Activated naive CD4-positive, alpha-beta T cell (primary cell): ENCODE measurements around the gene DIAPH3.

Experiments used
- DNase-seq, 4 experiments: peaks; one replicate each; lab custom pipeline; 2025; lab: John Stamatoyannopoulos, UW

The DIAPH3 gene

DNA sequence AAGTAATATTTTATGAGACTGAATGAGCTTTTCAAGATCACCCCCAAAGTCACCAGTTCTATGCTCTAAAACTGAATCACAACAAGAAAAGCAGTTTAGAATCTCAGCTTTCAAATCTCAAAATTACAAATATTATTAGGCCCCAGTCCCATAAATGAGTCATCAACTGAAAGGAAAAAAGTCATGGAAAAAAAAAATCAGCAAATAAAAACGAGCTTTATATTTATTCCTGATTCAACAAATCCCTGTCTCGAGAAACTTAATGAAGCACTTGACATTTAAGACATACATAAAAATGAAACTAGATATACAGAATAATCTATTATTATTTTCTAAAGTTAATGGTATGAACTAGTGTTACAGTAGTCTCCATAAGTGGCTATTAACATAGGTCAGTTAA is 203.0 kb downstream of the DIAPH3 start:
- DNase-seq: no peak

DNA sequence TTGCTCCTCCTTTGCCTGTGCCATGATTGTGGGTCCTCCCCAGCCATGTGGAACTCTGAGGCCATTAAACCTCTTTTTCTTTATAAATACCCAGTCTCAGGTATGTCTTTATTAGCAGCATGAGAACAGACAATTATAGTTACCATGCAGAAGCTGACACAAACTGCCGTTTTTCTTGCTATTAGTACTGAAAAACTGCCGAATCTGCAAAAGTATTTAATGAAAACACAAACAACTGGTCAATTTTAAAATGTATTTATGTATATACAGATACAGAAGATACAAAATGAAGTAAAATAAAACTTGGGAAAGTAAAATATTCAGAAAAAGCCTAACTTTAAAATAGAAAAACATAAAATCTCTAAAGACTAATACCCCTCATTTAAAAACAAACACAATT is 206.3 kb downstream of the DIAPH3 start:
- DNase-seq: no peak

DNA sequence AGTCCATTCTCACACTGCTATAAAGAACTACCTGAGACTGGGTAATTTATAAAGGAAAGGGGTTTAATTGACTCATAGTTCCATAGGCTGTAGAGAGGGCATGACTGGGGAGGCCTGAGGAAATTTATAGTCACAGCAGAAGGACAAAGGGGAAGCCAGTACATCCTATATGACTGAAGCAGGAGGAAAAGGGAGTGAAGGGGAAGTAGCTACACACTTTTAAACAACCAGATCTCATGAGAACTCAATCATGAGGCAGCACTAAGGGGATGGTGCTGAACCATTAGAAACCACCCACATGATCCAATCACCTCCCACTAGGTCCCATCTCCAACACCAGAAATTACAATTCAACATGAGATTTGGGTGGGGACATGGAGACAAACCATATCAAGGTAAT is 209.1 kb downstream of the DIAPH3 start:
- DNase-seq: no peak

DNA sequence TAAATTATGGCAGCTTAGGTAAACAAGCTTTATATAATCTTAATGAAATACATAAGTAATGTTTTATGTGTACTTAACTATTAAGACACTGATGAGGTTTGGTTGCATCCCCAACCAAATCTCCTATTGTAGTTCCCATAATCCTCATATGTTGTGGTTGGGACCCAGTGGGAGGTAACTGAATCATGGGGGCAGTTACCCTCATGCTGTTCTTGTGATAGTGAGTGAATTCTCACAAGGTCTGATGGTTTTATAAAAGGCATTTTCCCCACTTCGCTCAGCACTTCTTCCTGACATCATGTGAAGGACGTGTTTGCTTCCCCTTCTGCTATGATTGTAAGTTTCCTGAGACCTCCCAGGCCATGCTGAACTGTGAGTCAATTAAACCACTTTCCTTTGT is 212.7 kb downstream of the DIAPH3 start:
- DNase-seq: no peak

DNA sequence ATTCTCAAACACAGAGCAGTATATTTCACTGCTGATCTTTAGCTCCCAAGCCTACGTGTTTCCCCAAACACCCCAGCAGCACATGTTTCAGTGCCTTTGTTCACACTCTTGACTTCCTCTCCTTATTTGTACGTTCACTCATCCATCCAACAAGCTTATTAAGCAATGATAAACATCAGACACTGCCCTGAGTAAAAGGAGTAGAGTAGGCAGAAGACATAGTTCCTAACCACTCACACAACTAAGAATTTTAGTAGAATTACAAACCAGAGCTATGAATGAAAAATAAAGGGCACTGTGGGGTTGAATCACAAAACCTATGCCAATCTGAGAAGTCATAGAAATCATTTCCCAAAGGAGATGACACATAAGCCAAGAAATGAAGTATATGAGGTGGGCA is 213.5 kb downstream of the DIAPH3 start:
- no peak for DNase-seq

DNA sequence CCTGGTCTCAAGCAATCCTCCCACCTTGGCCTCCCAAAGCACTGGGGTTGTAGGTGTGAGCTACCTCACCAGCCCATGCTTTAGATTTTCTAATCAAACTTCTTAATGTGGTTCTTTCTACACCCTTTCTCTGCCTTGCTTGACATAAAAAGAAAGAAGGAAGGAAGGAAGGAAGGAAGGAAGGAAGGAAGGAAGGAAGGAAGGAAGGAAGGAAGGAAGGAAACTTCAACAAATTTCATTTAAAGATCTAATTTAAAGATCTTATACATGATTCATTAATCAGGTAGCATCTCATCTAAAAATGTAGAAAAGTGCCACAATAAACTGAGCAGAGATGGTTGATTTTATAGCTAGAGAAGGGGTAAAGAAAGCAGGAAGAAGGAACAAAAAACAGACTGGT is 215.0 kb downstream of the DIAPH3 start:
- DNase-seq: no peak

DNA sequence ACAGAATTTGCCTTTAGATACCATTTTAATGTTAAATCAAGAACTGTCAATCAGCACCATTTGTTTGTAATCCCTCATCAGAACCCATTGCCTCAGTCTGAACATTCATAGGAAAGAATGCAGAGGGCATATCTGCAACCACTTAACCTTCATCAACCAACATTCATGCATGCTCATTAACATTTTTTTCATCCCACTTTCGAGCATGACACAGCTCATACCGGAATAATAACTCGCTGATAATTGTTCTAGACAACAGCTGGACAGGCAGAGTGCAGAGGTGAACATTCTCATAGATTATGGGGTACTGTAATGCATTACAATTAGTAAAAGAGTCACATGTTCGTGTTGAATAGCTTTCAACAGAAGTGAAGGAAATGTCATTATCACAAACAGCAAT is 216.8 kb downstream of the DIAPH3 start:
- DNase-seq: no peak

DNA sequence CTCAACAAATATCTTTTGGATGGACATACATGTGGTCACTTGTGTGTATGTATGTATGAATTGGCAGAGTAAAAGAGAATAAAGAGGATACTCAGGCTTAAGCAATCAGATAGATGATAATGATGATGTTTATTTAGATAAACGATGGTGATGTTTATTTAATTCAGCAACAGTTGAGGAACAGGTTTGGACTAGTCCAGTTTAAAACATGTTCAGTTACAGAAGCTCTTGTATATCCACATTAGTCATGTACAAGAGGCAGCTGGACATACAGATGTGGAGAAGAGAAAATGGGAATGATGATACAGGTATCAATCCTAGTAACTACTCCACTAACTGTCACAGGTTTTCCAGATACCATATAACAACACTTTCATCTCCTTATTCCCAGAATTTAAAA is 232.1 kb downstream of the DIAPH3 start:
- DNase-seq: no peak

DNA sequence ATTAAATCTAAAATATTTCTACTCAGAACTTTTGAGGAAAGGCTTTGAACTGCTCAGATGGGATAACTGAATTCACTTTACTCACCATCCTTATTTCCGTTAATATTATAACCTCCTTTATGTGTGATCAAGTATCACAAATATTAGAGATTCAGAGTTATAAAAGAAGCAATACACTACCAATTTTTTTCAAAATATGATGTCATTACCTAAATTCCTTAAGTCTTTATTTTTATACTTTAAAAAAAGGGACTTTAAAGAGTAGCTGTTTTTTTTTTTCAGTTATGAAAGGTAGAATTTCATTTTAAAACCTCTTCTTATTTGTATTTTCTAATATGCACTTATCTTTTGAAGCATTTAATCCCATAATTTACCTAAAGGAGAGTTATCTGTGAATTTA is 239.5 kb downstream of the DIAPH3 start:
- DNase-seq: no peak

DNA sequence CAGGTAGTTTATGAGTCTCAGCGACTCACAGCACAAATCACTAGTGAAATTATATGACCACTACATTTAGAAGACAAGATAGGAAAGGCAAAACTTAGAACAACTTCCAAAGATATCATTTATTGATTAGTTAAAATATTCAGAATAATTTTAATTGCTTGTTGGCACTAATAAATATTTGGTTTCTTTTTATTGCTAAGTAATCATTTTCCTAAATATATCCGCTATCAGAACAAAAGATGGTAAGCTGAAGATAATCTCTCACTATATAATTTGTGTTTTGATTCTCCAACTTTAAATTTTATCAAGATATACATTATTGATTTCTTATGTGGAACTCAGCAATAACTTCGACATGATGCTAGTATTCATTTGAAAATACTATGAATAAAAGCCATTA is 248.5 kb downstream of the DIAPH3 start:
- no peak for DNase-seq

DNA sequence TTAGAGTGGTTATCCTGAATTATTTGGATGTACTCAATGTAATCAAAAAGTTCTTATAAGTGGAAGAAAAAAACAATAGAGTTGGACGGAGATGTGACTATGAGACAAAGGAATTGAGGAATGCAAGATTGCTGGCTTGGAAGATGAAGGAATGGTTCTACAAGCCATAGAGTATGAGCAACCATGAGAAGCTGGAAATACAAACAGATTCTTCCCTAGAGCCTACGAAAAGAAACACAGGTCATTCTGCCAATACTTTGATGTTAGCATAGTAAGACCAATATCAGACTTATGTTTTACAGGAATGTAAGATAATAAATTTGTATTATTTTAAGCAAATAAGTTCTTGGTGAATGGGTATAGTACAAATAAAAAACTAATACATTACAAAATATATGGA is 249.2 kb downstream of the DIAPH3 start:
- DNase-seq: no peak

DNA sequence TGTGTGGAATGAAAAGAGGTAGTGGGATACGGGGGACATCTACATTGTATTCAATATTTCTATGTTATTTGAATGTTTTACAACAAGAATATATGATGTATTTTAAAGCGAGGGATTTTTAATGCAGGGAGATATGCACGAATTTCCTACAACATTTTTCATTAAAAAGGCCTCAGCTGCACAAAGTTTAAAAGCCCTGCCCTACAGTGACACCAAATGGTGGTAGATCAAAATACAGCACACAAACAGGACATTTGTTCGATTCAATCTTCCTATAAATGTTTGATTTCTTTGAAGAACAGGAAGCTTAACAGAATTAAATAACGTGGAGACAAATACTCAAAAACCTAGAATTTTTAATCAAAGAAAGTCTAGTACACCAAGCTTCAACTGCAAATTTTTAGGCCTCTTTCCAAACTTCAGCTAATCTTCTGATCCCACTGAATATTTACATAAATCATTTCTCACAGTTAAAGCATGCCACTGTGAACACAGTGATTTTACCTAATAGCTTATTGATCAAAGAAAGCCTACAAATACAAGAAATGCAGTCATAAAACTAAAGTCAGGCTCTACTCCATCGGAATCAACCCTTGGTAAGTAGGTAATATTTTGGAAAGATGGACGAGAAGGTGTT is 257.2 kb downstream of the DIAPH3 start:
- no peak for DNase-seq

DNA sequence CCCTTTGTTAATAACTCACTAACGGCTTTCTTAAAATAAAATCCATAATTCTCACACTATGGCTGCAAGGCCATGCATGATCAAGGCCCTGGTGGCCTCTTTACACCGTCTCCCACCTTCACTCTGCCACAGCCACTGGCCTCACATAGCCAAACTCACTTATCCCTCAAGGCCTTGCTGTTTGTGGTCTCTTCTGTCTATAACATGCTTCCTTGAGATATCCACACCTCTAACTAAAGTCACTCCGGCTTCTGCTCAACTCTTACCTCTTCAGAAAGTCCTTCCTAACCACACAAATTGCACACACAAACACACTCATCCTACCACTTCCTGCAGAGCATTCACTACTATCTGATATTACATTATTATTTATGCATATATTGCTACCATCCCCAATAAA is 262.5 kb downstream of the DIAPH3 start:
- no peak for DNase-seq

DNA sequence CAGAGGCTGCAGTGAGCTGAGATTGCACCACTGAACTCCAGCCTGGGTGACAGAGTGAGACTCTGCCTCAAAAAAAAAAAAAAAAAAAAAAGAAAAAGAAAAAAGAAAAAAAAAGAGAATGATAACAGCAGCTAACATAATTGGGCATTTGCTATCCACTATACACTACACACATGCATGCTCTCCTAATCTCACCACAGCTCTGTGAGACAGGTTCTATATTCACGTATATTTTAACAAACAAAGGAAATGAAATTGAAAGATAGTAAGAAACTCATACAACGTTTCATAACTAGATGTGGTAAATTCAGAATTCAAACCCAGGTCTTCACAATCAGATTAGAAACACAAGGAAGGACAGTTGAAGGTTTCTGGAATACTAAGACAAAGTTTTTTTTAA is 265.7 kb downstream of the DIAPH3 start:
- DNase-seq: no peak

DNA sequence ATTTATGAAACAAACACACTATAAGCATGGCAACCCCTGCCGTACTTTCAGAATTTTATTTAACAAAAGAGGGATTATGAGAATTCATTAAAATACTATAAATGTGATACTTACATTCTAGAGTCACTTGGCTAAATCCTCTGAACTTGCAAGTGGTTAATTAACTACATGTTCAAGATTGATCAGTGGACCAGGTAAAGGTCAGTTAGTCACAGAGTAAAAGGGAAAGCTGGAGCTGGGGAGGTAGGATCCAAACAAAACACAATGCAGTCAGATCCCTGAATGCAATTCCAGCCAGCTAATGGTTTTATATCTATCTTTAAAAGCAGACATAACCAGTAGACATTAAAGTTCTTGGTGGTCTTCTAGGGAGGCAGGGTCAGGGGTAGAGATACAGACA is 270.5 kb downstream of the DIAPH3 start:
- DNase-seq: no peak

DNA sequence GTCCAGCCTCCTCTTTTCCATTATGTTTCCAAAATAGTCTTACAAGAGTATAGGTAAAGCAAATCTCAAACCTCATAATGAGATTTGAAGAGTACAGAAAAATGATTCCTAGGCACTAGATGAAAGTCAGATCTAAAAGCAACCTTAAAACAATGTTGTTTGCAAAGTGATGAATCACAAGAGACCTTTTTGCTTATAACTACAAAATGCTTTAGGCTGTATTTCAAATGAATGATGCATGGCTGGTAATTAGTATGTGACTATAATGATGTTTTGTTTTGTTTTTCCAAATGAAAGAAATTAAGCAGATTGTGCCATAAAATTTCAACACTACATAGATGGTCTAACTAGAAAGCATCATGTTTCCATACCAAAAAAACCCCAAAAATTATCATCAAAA is 272.7 kb downstream of the DIAPH3 start:
- DNase-seq: no peak

DNA sequence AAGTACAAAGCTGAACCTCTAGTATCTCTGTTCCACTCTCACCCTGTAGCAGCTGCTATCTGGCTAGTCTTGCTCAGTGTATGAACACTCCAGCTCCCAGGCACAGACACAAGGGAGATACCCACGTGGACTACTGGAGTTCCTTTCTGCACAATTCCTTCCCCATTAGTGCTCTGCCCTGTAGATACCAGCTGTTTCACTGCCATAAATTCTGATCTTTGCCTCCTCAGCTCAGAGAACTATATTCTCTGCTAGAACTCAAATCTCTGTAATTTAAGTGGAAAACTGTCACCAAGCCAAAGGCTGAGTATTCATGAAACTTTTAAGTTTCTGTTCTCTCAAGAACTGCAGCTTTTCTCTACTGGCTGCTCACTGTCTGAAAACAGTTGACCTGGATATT is 273.7 kb downstream of the DIAPH3 start:
- no peak for DNase-seq

DNA sequence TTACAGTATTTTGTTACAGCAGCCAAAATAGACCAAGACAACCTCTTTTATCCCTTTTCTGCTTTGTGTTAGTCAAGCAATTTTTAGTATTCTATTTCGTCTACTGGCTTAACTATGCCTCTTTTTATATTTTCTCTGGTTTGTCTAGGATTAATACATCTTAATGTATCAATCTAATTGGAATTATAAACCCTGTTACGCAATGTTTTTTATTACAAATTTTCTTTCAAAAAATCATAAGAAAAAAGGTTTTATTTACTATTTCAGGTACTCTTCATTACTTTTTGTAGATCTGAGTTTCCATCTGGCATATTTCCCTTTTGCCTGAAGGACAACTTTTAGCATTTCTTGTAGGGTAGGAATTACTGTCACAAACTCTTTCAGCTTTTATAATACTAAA is 275.3 kb downstream of the DIAPH3 start:
- DNase-seq: no peak

DNA sequence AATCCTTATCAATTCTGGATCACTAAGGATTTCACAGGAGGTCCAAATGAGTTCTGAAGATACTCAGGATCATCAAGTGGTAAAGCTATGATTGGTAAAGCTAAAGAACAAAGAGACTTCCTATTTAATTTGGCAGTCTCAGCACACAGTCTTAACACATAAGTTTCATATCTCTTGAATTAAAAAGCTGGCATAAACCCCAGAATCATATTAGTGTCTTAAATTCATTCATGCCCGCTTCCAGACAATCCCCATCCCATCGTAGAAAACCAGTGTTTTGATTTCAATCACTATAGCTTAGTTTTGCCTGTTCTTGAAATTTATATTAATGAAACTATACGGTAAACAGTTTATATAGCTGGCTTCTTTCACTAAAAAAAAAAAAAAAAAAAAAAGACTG is 278.7 kb downstream of the DIAPH3 start:
- DNase-seq: no peak

DNA sequence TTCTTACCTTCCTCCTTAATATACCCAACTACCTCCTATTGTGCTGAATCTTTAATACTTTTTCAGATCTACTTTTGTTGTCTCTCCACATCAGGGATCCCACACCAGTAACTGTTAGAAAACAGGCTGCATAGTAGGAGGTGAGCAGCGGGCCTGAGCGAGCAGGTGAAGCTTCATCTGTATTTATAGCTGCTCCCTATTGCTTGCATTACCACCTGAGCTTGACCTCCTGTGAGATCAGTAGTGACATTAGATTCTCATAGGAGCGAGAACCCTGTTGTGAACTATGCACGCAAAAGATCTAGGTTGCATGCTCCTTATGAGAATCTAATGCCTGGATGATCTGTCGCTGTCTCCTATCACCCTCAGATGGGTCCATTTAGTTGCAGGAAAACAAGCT is 279.8 kb downstream of the DIAPH3 start:
- DNase-seq: no peak

DNA sequence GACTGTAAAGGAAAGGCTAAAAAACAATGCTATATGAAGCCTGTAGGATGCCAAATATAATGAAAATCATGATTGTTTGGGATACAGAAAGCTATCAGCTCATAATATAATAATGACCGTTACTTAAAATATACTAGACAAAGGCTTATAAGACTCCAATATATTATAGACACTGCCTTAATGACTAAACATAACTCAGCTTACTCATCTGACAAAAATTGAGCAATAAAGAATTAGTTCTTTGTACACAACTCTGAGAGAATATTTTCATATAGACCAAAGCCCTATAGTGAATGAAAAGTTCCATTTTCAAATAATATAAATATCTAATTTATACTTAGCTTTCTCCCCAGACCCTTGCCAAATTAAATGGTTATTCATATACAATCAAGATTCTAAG is 283.3 kb downstream of the DIAPH3 start:
- DNase-seq: no peak

DNA sequence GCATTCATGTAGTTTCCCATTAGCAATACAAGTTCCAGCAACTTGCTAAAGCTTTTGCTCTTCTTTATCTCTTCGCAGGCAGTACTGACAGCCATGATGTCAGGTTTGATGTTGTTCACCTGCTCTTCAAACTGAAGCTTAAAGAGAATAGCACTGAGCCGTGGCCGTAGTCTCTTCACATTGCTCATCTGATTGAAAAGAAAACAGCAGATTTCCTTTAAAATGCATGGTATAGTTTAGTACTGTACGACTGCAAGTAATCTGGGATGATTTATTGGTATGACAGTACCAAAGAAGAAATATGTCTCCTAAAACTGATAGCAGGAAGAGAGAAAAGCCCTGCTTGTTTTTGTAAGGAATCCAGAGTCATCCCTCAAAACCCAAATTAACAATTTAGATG is 284.4 kb downstream of the DIAPH3 start:
- no peak for DNase-seq

DNA sequence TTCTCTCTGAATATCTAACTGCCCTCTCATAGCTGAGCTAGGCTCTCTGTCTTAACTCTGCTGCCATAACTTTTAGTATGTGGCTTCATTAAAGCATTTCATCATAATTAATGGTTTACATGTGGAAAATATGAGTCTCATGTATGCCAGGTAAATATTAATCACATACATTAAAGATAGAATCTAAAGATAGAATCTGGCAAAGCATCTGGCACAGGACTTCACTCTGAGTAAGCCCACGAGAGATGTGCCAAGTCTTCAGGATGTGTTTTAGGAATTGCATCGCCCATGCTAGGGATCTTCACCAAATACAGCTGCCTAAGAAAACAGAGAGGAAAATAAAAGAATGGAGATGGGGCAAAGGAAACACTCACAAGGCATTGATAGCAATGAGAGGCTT is 285.8 kb downstream of the DIAPH3 start:
- DNase-seq: no peak

DNA sequence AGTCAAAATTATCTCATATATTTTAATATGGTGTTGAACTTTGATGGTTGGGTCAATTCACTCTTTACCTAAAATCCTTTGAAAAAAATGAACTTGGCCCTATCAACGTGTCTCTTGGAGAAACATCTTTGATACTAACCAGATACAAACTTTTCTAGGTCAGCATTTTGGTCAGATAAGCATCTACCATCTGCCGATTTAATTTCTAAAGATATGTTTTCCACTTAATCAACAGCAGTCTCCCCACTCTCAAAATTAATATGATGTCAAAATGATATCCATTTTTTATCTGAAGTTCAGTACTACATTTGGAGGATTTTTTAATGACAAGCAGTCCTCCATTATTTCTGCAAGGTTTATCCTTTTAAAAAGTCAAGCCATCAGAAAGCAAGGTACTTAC is 288.8 kb downstream of the DIAPH3 start:
- DNase-seq: no peak

DNA sequence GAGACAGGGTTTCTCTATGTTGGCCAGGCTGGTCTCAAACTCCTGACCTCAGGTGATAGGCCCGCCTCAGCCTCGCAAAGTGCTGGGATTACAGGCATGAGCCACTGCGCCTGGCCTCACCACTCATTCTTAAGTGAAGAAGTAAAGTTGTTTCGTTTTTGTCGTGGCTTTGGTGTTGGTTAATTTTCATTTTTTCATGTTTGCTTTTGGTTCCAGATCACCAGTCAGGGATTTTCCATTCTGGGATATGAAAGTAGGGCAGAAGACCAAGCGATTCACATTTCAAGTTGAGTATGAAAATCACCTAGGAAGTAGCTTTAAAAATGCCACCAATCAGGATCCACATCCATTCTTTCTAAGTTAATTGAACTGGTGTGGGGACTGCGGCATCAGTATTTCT is 289.9 kb downstream of the DIAPH3 start:
- no peak for DNase-seq
